GM18526 (cell line): ENCODE results near the gene PRSS56.

ENCODE experiments used
- POLR2A ChIP-seq: IDR thresholded peaks from 3 replicates; pipeline ENCODE4 v1.6.1; 2011; ENCODE audit not compliant: insufficient read length; ENCODE audit errors: extremely low read depth

PRSS56 gene

DNA sequence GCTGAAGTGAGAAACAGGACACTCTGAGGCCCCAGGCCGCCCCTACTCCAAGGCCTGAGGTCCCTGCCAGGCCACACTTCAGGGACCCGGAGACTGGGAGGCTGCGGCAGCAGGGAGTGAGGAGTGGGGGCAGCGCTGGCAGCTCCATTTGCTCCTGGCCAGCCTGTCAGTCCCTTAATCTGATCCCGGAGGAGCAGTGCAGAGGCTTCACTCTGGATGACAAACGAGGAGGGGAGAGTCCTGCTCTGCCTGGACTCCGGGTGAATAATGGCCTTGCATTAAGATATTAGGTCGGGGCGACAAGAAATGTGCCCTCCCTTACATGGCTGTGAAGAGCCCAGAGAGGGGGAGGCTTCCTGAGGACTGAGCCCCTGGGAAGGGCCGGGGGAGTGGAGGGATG, 14.3 kb upstream of the PRSS56 start:
- TF ChIP-seq POLR2A = no peak

DNA sequence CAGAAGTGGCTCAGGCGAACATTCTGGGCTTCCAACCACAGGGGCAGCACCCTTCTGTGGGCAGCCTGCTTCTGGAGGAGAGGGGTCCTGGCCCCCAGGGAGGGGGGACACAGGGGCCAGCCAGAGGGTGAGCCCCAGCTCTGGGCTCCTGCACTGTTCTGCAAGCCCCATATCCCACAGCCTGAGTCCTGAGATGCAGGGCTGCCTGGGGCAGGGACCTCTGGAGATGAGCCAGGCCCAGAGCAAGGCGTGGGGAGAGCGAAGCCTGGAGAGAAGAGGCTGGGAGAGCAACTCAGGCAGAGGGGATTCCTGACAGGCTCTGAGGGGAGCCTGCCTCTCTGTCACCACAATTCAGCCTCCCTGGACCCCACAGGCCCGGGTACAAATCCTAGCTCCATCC, 13.5 kb upstream of the PRSS56 start:
- no peak for TF ChIP-seq POLR2A

DNA sequence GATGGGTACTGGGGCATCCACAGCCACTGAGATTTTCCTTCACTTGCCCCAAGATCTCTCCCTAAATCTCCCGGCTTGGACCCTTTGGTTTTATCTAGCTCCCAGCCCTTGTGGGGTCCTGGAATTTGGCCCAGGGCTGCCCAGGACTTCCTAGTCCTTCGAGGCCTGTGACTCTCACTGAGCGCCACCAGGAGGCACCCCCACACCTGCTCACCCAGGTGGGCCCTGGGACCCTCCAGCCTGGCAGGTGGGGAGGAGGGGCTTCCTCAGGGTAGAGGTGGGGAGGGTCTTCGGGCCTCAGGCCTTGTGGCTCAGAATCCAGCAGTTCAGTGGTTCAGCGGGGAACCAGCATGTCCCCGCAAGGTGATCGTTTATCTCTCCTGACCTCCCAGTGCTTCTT, 11.9 kb upstream of the PRSS56 start:
- TF ChIP-seq POLR2A = no peak

DNA sequence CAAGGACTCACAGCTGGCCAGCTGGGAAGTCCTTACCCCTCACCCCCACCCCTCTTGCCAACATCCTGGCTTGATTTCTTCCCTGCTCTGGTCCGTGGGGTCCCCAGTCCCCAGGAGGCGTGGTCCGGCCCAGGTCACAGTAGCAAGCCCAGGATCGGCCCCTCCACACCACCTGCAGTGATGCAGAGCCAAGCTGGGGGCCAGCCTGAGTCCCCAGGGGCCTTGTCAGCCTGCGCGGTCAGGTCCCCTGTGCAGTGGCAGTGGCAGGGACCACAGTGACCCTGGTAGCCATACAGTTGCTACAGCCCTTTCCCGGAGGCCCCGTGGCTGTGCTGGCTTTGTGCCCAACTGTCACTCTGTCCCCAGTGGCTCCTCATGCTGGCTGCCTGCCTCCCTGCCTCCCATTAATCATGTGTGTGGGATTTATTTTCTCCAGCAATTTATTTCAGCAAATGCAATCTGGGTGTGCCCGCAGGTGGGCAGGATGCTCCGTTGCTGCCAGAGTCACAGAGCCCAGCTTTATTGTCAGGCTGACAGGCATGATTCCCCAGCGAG, 8.8 kb upstream of the PRSS56 start:
- TF ChIP-seq POLR2A = no peak

DNA sequence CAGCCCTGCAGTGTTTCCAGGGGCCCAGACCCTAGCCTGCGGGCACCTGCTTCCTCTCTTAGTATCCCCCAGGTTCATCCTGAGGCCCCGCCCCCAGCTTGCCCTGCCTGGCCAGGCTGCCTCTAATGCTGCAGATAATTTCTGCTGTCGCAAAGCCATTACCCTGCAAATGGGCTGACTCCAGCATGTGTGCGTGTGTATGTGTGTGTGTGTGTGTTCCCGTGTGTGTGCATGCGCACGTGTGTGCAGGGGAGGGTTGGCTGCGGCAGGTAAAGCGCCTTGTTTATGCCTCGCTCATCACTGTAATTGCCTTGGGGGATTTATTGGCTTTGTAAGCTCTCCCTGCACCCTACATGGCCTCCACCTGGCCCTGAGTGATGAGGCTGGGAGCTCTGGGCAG, 7.6 kb upstream of the PRSS56 start:
- TF ChIP-seq POLR2A = no peak

DNA sequence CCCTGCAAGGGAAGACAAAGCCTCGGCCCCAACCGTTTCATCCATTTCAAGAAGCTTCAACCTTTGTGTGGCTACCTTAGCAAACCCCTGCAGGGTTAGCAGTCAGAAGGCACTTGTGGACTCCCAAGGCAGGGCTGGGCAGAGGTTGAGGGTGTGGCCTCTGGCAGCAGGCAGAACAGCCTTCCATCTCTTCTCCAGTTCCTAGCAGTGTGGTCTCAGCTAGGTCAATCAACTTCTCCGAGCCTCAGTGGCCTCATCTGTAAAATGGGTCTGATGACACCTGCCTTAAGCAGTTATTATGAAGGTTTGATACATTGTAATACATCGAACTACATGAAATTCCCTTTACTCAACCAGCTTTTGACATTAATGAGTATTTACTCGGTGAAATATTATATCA, 6.8 kb upstream of the PRSS56 start:
- TF ChIP-seq POLR2A = no peak

DNA sequence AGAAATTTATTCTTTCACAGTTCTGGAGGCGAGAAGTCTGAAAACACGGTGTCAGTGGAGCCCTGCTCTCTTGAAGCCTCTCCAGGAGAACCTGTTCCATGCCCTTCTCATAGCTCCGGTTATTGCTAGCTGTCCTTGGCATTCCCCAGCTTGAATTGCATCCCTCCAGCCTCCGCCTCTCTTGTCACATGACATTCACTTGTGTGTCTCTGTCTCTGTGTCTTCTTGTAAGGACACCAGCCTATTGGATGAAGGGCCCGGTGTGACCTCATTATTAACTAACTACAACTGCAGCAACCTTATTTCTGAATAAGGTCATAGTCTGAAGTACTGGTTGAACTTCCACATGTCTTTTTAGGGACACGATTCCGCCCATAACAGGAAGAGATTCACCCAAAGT, 4.5 kb upstream of the PRSS56 start:
- no peak for TF ChIP-seq POLR2A

DNA sequence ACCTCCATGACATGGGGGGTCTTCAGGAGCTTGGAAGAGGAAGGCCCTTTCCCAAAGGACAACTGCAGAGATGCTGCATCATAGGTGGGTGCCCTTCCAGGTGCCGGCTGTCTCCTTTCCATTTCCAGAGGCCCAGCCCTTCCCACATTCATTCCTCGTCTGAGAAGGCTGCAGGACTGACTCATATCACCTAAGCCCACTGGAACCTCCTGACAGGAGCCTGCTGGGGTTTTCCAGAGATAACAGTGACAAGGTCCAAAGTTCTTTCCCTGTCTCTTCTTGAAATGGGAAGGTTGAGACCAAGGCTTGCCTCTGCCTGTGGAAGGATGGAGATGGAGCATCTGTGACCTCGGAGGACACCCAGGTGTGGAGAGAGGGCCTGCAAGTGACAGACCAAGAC, 3.6 kb upstream of the PRSS56 start:
- TF ChIP-seq POLR2A = no peak

DNA sequence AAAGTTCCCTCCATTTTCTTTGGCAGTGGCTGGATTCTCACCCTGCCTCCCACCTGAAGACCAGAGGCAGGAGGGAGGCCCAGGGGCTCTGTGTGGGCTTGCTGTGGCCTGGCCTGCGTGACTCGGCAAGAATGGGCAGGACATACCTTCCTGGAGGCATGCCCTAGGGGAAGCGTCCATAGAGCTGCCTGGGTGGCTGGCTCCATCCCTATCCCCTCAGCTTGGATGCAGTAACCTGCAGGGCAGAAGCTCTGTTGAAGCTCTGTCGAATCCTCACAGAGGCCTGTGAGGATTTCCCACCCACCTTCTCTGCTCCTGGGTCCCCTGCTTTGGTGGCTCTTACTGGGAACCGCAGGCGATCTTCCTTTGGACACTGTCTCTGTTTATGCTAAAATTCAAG, 1.3 kb upstream of the PRSS56 start:
- no peak for TF ChIP-seq POLR2A

DNA sequence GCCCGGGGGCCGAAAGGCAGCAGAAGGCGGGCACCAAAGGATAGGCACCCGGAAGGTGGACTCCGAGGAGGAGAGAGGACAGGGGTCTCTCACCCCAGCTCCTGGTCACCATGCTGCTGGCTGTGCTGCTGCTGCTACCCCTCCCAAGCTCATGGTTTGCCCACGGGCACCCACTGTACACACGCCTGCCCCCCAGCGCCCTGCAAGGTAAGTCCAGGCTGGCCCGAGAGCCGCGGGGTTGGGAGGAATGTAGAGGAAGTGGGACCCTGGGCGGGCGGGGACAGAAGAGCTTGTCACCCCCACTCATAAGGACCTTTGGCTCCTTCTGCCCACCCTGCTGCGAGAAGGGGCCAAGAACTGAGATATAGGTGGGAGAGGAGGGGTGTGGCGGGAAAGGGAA, 301 bp downstream of the PRSS56 start:
- TF ChIP-seq POLR2A = no peak

DNA sequence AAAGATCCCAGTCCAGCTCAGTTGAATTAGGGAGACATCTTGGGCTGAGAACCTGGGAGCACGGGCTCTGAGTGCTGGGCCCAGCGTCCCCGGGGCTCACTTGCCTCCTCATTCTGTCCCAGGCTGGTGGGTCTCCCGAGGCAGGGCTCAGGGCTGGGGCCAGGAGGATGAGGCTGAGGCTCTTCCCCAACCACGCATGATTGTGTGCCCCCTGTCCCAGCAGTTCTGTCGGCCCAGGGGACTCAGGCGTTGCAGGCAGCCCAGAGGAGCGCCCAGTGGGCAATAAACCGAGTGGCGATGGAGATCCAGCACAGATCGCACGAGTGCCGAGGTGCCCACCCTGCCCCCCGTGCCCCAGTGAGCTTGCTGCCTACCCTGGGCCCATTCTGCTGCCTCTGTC, 910 bp downstream of the PRSS56 start:
- no peak for TF ChIP-seq POLR2A

DNA sequence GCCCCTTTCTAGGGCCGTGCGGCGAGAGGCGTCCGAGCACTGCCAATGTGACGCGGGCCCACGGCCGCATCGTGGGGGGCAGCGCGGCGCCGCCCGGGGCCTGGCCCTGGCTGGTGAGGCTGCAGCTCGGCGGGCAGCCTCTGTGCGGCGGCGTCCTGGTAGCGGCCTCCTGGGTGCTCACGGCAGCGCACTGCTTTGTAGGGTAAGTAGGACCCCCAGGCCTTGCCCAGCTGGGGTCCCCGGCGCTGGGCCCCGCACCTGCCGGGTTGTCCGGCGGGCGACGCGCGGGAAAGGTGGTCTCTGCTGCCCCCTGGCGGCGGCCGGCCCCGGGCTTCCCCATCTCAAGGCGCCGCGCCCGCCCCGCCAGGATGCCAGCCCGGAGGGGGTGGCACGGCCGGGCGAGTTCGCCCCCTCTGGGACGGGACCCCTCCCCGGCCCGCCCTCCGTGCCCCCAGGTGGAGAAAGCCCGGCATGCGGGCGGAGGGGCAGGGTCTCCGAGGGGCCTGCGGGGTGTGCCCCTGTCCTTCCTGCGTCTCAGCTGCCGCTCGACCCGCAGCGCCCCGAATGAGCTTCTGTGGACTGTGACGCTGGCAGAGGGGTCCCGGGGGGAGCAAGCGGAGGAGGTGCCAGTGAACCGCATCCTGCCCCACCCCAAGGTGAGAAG, 1.9 kb downstream of the PRSS56 start:
- no peak for TF ChIP-seq POLR2A

DNA sequence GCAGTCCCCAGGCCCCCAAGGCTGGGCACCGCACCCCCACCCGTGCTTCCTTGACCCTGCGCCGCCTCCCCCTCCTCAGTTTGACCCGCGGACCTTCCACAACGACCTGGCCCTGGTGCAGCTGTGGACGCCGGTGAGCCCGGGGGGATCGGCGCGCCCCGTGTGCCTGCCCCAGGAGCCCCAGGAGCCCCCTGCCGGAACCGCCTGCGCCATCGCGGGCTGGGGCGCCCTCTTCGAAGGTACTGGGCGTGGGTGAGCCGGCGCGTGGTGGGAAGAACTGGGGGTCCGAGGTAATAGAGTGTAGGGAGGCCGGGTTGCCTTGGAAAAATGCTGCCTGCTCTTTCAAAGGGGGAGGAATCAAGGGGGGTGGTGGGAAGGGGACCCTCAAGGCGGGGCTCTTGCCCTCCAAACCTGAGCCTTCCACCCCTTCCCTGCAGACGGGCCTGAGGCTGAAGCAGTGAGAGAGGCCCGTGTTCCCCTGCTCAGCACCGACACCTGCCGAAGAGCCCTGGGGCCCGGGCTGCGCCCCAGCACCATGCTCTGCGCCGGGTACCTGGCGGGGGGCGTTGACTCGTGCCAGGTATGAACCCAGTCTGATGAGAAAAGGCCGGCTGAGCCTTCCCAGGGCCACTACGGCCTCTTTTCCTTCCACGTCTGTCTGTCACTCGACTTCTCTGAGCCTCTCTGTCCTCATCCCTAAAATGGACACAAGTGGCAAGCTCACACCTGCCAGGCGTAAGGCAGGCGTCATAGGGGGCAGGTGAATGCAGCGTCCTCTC, 2.6 kb downstream of the PRSS56 start:
- TF ChIP-seq POLR2A = no peak

DNA sequence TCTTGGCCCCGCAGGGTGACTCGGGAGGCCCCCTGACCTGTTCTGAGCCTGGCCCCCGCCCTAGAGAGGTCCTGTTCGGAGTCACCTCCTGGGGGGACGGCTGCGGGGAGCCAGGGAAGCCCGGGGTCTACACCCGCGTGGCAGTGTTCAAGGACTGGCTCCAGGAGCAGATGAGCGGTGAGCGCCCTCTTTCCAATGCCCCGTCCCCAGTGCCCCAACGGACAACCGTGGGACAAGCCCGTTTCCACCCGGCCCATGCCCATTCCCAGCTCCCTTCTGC, 3.2 kb downstream of the PRSS56 start:
- TF ChIP-seq POLR2A = no peak

DNA sequence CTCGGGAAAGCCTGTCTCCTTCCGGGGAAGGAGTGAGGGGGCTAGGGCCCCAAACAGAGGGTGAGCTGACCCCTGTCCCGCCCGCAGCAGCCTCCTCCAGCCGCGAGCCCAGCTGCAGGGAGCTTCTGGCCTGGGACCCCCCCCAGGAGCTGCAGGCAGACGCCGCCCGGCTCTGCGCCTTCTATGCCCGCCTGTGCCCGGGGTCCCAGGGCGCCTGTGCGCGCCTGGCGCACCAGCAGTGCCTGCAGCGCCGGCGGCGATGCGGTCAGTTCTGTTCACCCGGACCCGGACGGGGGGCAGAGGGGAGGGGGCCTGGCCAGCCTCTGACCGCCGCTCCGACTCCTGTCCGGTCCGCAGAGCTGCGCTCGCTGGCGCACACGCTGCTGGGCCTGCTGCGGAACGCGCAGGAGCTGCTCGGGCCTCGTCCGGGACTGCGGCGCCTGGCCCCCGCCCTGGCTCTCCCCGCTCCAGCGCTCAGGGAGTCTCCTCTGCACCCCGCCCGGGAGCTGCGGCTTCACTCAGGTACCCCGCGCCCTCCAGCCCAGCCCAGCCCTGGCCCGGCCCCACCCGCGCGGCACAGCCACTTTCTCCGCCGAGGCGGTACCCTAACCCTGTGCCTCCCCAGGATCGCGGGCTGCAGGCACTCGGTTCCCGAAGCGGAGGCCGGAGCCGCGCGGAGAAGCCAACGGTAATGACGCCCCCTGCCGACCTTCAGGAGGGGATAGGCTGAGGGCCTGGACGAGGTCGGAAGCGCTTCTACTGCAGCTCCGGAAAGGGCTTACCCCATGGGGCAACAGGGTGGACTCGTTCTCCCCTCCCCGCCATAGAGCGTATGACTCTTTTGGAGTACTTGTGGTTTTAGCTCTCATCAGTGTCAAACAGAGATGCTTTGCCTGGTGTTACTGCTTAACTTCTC, 3.8 kb downstream of the PRSS56 start:
- no peak for TF ChIP-seq POLR2A

DNA sequence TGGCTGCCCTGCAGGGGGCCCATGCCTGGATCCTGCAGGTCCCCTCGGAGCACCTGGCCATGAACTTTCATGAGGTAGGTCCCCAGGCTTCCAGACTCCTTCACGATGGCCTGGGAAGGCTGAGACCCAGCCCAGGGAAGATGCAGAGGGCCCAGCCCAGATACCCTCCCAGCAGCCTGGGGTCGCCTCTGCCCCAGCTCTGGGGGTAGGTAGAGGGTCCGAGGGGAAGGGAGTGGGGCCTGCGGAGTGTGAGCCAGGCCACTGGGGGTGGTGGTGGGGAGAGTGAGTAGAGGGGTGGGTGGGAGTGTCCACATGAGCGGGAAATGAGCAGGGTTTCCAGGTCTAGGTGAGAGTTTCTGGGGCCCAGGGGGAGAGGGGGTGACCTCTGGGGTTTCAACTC, 4.6 kb downstream of the PRSS56 start:
- TF ChIP-seq POLR2A = no peak

DNA sequence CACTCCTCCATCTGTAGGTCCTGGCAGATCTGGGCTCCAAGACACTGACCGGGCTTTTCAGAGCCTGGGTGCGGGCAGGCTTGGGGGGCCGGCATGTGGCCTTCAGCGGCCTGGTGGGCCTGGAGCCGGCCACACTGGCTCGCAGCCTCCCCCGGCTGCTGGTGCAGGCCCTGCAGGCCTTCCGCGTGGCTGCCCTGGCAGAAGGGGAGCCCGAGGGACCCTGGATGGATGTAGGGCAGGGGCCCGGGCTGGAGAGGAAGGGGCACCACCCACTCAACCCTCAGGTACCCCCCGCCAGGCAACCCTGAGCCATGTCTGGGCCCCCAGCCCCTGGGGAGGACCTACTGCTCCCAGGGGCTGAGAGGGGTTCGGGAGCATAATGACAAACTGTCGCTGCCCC, 5.0 kb downstream of the PRSS56 start:
- no peak for TF ChIP-seq POLR2A
